A673 (cell line): Measurements from ENCODE around the gene FAM131C.

Source experiments
- CTCF ChIP-seq: fragments of 300-800, 200-600 bp; sonication (generic); conservative IDR thresholded peaks from 2 replicates; pipeline ENCODE4 v1.5.1; 2017; ENCODE audit warnings: low read depth, mild to moderate bottlenecking, antibody characterized with exemption, low read length, moderate library complexity, mixed read lengths
- EZH2 ChIP-seq: fragments of 200-600 bp; sonication (generic); IDR thresholded peaks from 2 replicates; pipeline ENCODE4 v1.6.1; 2017; ENCODE audit warnings: borderline replicate concordance, low read depth, mild to moderate bottlenecking, mixed read lengths, antibody characterized with exemption, low read length; ENCODE audit not compliant: poor library complexity, severe bottlenecking

- no peak for TF ChIP-seq CTCF
- no peak for TF ChIP-seq EZH2
These were observed 54.5 kb downstream of the FAM131C start for GRCh38 chr1:16018749-16019643.
